GM06990 (cell line): ENCODE results near the gene SCUBE1.

Experiments
- DNase-seq: peaks from one replicate; pipeline ENCODE4 v3.0.0-alpha.2; 2011; ENCODE audit not compliant: insufficient read length; ENCODE audit errors: extremely low read depth
- H3K27me3 ChIP-seq: replicated peaks from 2 replicates; pipeline ENCODE4 v1.6.0; 2011; ENCODE audit warnings: low read length; ENCODE audit not compliant: control insufficient read depth, insufficient read depth
- H3K36me3 ChIP-seq: 2 replicates; pipeline ENCODE4 v1.5.1; 2011; ENCODE audit warnings: low read length; ENCODE audit not compliant: control insufficient read depth, insufficient read depth
- H3K4me3 ChIP-seq: replicated peaks from 2 replicates; pipeline ENCODE4 v1.5.1; 2011; ENCODE audit warnings: low read depth, mild to moderate bottlenecking, control low read depth, low read length
- CTCF ChIP-seq: IDR thresholded peaks from 2 replicates; pipeline ENCODE4 v1.5.1; 2011; ENCODE audit warnings: low read length, control low read depth, mild to moderate bottlenecking, inconsistent platforms; ENCODE audit not compliant: insufficient read depth, poor library complexity, severe bottlenecking

Gene SCUBE1

GRCh38 chr22:43148581-43148980 is 194.6 kb downstream of the SCUBE1 start:
- no peak overlapping the region for H3K4me3 ChIP-seq
- no peaks in the 10 kb centered on the region for H3K36me3 ChIP-seq
- no peak for DNase-seq
- no peaks in the 10 kb centered on the region for H3K27me3 ChIP-seq
- TF ChIP-seq CTCF: no peak

DNA sequence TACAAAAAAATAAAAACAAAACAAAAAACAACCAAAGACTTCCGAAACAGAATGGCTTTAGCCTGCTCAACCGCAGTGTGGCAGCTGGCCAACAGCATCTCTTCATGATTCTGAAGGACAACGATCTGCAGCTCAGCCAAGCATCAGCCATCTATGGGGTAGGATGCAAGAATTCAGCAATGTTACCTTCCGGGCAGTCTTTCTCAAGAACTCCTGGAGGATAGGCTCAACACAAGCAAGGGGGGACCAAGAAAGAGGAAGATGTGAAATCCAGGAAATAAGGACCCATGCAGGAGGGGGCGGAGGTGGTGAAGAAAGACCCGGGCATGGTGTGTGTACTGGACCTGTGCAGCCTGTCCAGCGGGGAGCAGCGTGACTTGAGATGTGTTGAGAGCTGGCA is 195.4 kb downstream of the SCUBE1 start:
- Histone ChIP-seq H3K36me3 (no peaks in the 10 kb centered on the region), H3K27me3 (no peaks in the 10 kb centered on the region), H3K4me3 (no peak overlapping the region; the same call in 1 of the 2 replicates)
- DNase-seq: no peak
- no peak for TF ChIP-seq CTCF
